Transverse colon (tissue), 4 donors: Measurements from ENCODE around the gene SDF2L1. TPM values are rescaled to one million over a fixed set of nuclear protein-coding genes. Genes with fewer than 3 reads are reported as not detected.
"Not testable (repeated sequence)": the region's sequence is repeated elsewhere in the genome, so short reads cannot be mapped to it uniquely, and the experiment has no call there.

Source experiments
- DNase-seq: peaks from one replicate; pipeline ENCODE4 v3.0.0-alpha.2; 2019
- H3K27ac ChIP-seq, 4 donors: fragments of 200-600 bp; sonication (generic); 2 replicates each; pipeline ENCODE4 v1.5.1; 2016 to 2018; ENCODE audit warnings: inconsistent platforms in 4 of 4
- H3K27me3 ChIP-seq: fragments of 200-600 bp; sonication (generic); 2 replicates; pipeline ENCODE4 v1.5.1; 2017; ENCODE audit warnings: inconsistent platforms
- H3K36me3 ChIP-seq, 4 donors: fragments of 200-600 bp; sonication (generic); 2 replicates each; pipeline ENCODE4 v1.5.1; 2017 to 2019; ENCODE audit warnings: inconsistent platforms in 4 of 4
- H3K4me1 ChIP-seq, 4 donors: fragments of 200-600 bp; sonication (generic); 2 replicates each; pipeline ENCODE4 v1.5.1; 2017 to 2020; ENCODE audit warnings: inconsistent platforms in 4 of 4
- H3K4me3 ChIP-seq, 4 donors: fragments of 200-600 bp; sonication (generic); 1 replicate in 1 of 4; 2 replicates in 3 of 4; pipeline versions ENCODE4 v1.5.1 to v1.6.1; 2017 to 2019; ENCODE audit warnings: inconsistent platforms in 4 of 4
- H3K9me3 ChIP-seq, 2 donors: fragments of 200-600 bp; sonication (generic); 2 replicates each; pipeline ENCODE4 v1.5.1; 2017 to 2019; ENCODE audit warnings: inconsistent platforms in 2 of 2
- EP300 ChIP-seq: sonication (generic); formaldehyde crosslinking; IDR thresholded peaks from one replicate; pipeline ENCODE4 v1.6.1; 2017; ENCODE audit warnings: antibody characterized with exemption, low read depth
- POLR2A ChIP-seq: fragments of 450-650 bp; IDR thresholded peaks from one replicate; pipeline ENCODE4 v1.6.1; 2016; ENCODE audit warnings: antibody characterized with exemption, mild to moderate bottlenecking, moderate library complexity
- POLR2AphosphoS5 ChIP-seq, 3 donors: sonication (generic); formaldehyde crosslinking; IDR thresholded peaks; one replicate each; pipeline ENCODE4 v1.6.1; 2016; ENCODE audit warnings: antibody characterized with exemption in 3 of 3
- WGBS, 2 donors: methylation state at CpG; one replicate each; pipeline ENCODE4 v1.1.5; 2018; ENCODE audit warnings: low coverage in 1 of 2; 5-methylcytosine and 5-hydroxymethylcytosine counted together
- in situ Hi-C, 4 donors: fragments of 200-750 bp; cut with MboI; loops; one replicate each; pipeline versions ENCODE4 v1.15.0 to v1.15.1; 2017; ENCODE audit warnings: low sequenced_read_pairs in 3 of 4, low pct_ligation_motif_present in 1 of 4, low pct_unique_long_range_greater_than_20kb in 1 of 4
- intact Hi-C: fragments of 100-400 bp; cut with DNase I; formaldehyde crosslinking; loops from one replicate; pipeline ENCODE4 v1.15.1; 2023; ENCODE audit warnings: low total_unique reads
- total RNA-seq, 4 donors: library from RNA; depleted of rRNA; stranded (reverse); fragments of >200 nt; gene quantifications; one replicate each; pipeline ENCODE4 v1.1.0, GENCODE V29; 2016
- TF ChIP-seq, protein P1 (sequence below), 5 experiments: fragments of 200-600 bp in 3 of 5; fragments of 450-650 bp in 2 of 5; sonication (generic) in 3 of 5; IDR thresholded peaks; 1 replicate in 2 of 5; 2 replicates in 3 of 5; pipeline ENCODE4 v1.5.1; 2016 to 2017; ENCODE audit warnings: antibody characterized with exemption in 5 of 5, inconsistent platforms in 3 of 5, mild to moderate bottlenecking in 2 of 5, moderate library complexity in 1 of 5

Gene SDF2L1
- total RNA-seq, 4 donors from 2014 or later: 34.0 to 55.7 (median 39.5) TPM; not detected in 1

GRCh38 chr22:21634081-21634480, 8.0 kb upstream of the SDF2L1 start:
- H3K36me3 ChIP-seq: no peaks in the 10 kb centered on the region
- H3K4me1 ChIP-seq: peaks cover 0 to 8% (median 5%) of the 10 kb centered on the region in 4 donors
- DNase-seq: no peak
- in situ Hi-C loops (no loop called here), intact Hi-C loops (no loop called here)
- TF ChIP-seq POLR2AphosphoS5 (IDR thresholded peaks at IDR 0.05): no peak
- no peak overlapping the region for H3K27ac ChIP-seq
- H3K9me3 ChIP-seq: no peaks in the 10 kb centered on the region
- H3K27me3 ChIP-seq: no peaks in the 10 kb centered on the region
- WGBS, 2 donors: 97% methylated on average over 16 of the region's 16 CpGs; no CpG with 5 or more reads in 1 of the 2 donors
- no peak overlapping the region for H3K4me3 ChIP-seq

DNA sequence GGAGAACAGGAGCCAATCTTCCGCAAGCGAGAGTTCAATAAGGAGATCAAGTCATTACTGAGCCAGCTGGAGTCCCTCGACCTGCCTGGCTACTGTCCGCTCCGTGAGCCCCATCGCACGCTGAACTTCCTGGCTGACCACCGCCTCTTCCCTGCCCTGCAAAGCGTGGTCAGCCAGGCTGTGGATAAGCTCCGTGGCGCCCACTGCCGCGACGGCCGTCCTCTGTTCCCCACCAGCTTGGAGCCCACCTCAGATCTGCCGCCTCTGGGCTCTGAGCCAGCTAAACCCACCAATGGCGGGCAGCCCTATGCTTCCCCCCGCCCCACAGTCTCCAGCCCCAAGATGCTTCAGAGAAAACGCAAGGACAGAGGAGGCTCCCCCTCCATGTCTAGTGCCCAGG, 7.3 kb upstream of the SDF2L1 start:
- Histone ChIP-seq H3K4me3 (no peak overlapping the region), H3K27me3 (no peaks in the 10 kb centered on the region), H3K27ac (no peak overlapping the region), H3K9me3 (no peaks in the 10 kb centered on the region), H3K36me3 (no peaks in the 10 kb centered on the region), H3K4me1 (peaks cover 0 to 6% (median 4%) of the 10 kb centered on the region in 4 donors)
- 90% methylated on average over 19 of the region's 19 CpGs; no CpG with 5 or more reads in 1 of the 2 donors for WGBS, 2 donors
- TF ChIP-seq EP300 (no peak), POLR2A (no peak), POLR2AphosphoS5 (IDR thresholded peaks at IDR 0.05) (no peak)
- TF ChIP-seq, protein P1, sequence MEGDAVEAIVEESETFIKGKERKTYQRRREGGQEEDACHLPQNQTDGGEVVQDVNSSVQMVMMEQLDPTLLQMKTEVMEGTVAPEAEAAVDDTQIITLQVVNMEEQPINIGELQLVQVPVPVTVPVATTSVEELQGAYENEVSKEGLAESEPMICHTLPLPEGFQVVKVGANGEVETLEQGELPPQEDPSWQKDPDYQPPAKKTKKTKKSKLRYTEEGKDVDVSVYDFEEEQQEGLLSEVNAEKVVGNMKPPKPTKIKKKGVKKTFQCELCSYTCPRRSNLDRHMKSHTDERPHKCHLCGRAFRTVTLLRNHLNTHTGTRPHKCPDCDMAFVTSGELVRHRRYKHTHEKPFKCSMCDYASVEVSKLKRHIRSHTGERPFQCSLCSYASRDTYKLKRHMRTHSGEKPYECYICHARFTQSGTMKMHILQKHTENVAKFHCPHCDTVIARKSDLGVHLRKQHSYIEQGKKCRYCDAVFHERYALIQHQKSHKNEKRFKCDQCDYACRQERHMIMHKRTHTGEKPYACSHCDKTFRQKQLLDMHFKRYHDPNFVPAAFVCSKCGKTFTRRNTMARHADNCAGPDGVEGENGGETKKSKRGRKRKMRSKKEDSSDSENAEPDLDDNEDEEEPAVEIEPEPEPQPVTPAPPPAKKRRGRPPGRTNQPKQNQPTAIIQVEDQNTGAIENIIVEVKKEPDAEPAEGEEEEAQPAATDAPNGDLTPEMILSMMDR (IDR thresholded peaks at IDR 0.05): no peak
- DNase-seq: no peak
- intact Hi-C loops (no loop called here), in situ Hi-C loops (no loop called here)

- in situ Hi-C loops: no loop called here
- 87 to 90% methylated on average over 2 to 15 of the region's 15 CpGs for WGBS, 2 donors
- no peaks in the 10 kb centered on the region for H3K27me3 ChIP-seq
Observed at GRCh38 chr22:21635771-21636510, 6.2 kb upstream of the SDF2L1 start.

DNA sequence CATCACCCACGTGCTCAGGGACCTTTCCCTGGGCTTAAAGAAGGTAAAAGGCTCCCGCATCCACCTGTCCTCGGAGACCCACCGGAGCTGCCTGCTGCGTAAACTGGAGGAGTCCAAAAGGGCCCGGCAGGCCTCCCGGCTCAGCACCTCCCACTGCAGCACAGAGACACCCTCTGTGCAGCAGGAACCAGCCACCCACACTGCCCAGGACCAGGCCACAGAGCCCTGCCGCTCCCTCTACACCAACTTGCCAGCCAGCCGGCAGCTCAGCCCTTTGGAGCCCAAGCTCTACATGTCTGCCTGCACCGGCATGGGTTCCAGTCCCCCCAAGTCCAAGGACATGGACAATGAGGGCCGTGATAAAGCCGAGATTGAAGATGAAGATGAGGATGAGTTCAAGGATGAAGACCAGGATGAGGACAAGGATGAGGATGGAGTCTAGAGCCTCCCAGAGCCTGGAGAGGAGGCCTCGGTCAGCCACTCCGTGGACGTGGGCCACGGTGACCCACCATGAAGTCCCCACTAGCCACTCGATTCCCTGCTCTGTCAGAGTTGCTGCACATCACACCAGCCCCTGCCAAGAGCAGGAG, 5.4 kb upstream of the SDF2L1 start:
- TF ChIP-seq POLR2AphosphoS5 (IDR thresholded peaks at IDR 0.05) (no peak), EP300 (no peak), POLR2A (no peak)
- TF ChIP-seq, protein P1 (IDR thresholded peaks at IDR 0.05): no peak
- in situ Hi-C loops (no loop called here), intact Hi-C loops (no loop called here)
- Histone ChIP-seq H3K4me3 (no peak overlapping the region), H3K36me3 (no peaks in the 10 kb centered on the region), H3K27me3 (no peaks in the 10 kb centered on the region), H3K4me1 (peaks cover 0 to 8% (median 7%) of the 10 kb centered on the region in 4 donors), H3K27ac (no peak overlapping the region), H3K9me3 (no peaks in the 10 kb centered on the region)
- no peak for DNase-seq
- 94% methylated on average over 16 of the region's 17 CpGs; no CpG with 5 or more reads in 1 of the 2 donors for WGBS, 2 donors

More at GRCh38 chr22:21635771-21636510, 6.2 kb upstream of the SDF2L1 start:
- no peak overlapping the region for H3K4me3 ChIP-seq
- no peaks in the 10 kb centered on the region for H3K36me3 ChIP-seq
- peaks cover 0 to under 1% (median 0%) of the 10 kb centered on the region in 4 donors for H3K4me1 ChIP-seq
- intact Hi-C loops: no loop called here
- TF ChIP-seq, protein P1 (IDR thresholded peaks at IDR 0.05): no peak
- TF ChIP-seq POLR2AphosphoS5 (IDR thresholded peaks at IDR 0.05): no peak
- no peak for TF ChIP-seq POLR2A
- no peak for TF ChIP-seq EP300
- no peak for DNase-seq
- H3K27ac ChIP-seq: no peak overlapping the region
- no peaks in the 10 kb centered on the region for H3K9me3 ChIP-seq

GRCh38 chr22:21637450-21637849, 4.7 kb upstream of the SDF2L1 start:
- H3K36me3 ChIP-seq, H3K4me3 ChIP-seq, H3K27me3 ChIP-seq, in situ Hi-C loops, DNase-seq, H3K27ac ChIP-seq, H3K9me3 ChIP-seq, intact Hi-C loops: not testable (repeated sequence)
- WGBS, 2 donors: 84 to 100% methylated on average over 1 to 2 of the region's 2 CpGs
- H3K4me1 ChIP-seq: peaks cover 0 to 10% (median 9%) of the 10 kb centered on the region in 4 donors
